GM19463 (cell line): ENCODE data around the gene PKN2.
A peak's percentile ranks its signal among the peaks of the same experiment; 100 is the strongest.
"Not testable (repeated sequence)": the region's sequence is repeated elsewhere in the genome, so short reads cannot be mapped to it uniquely, and the experiment has no call there.

Experiments
- ATAC-seq: cut with Tn5 transposase; IDR thresholded peaks from one replicate; pipeline ENCODE4 v1.9.1; 2021; ENCODE audit warnings: mild to moderate bottlenecking, moderate library complexity; ENCODE audit not compliant: unreplicated experiment

PKN2 gene

DNA sequence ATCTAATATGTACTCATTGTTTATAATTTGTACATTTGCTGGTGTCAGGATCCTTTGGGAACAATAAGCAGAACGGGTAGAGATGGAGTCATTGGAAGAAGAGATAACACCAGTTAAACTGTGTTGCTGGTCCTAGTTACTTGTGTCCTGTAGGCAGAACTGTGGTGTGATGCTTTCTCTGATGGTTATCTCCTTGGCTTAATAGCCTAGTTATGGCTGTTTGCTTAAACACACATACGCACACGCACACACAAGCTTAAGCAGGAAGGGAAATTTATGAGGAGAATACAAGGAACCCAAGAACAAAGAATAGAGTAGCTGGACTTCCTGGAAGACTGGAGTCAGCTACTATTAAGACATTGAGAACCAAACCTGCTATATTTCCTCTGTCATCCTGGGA is 5.7 kb upstream of the PKN2 start:
- ATAC-seq: no peak

DNA sequence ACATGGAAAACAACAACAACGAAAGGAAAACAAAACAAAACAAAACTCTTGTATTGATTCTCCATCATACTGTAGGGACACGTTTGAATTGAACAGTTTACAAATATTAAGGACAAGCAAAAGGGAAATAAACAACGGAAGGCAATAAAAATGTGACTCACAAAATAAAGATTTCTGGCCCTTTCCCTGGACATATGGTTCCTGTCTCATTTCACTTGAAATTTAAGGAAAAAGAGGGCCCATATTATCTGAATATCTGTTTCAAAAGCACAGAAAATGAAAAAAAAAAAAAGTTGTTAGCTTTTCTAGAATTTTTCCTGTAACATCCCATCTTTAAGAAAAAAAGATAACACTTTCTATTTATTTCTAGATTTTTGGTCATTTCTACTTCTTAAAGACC is 3.6 kb upstream of the PKN2 start:
- ATAC-seq: no peak

DNA sequence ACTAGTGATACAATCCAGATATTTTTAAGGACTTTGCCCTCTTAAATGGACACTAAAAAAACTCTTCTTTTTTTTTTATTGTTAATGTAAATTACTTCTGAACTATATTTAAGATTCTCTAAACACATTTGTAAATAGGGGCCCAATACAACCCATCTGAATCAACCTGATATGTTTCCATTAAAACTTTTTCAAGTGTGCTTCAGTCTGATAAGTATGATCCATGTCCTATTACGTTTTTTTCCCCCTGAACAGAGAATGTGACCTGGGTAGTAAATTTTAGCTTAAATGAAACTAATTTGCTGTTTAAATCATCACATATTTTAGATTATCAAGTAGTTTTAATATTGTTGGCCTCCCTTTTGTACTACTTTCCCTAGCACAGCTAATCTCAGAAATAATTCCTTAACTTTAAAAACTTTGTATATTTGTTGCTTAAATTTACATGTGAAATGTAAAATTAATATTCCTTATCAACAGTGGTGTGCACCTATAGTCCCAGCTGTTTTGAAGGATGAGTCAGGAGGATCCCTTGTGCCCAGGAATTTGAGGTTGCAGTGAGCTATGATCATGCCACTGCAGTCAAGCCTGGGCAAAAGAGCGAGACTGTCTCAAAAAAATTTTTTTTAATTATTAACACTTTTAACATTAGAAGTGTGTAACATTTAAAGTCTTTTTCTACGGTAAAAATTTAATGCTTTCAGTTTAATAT is 3.0 kb upstream of the PKN2 start:
- ATAC-seq: no peak

DNA sequence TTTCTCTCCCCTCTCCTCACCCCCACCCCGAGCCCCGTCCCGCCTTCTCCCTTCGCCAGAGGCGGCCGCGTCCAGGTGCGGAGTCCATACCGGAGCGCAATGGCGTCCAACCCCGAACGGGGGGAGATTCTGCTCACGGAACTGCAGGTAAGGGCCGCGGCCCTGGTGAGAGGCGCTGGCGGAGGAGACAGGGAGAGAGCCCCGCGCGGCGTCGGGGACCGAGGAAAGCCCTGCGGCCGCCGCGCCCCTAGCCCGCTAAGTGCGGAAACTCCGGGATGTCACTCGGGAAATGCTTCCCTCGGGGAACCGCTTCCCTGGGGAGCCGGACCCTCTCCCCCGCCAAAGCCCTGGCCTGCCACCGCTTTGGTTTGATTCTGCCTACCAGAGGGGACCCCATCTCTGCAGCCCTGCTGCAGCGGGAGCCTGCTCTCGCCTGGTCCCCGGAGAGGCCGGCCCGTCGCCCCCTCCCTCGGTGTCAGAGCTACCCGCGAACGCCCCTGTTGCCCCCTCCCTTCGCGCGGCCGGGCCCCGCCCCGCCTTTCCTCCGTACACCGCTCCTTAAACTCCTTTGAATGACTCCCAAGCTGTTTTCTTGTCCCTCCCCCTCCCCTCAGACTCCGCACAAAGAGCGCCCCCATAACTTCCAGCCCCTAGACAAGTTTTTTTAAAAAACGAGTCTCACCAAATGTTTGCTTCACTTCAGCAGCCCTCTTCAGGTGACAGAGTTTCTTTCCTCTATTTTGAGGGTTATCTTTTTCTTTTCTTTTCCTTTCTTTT is 597 bp downstream of the PKN2 start:
- peak; percentile 36 for ATAC-seq

DNA sequence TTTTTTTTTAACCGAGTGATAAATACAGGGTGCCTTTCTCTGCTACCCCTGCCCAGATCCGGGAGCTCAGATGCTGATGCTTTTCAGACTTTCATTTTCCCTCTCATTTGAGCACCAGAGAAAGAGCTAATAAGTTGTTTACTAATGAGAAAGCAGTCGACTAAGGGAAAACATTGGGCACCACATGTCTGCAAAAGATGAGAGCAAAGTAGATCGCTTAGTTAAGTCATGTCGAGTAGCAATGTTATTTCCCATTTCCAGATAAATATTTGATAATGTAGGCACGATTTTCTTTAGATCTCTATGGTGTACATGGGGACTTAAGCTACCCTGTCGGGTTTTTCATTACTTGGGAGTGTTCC is 1.2 kb downstream of the PKN2 start:
- peak; percentile 6 for ATAC-seq

DNA sequence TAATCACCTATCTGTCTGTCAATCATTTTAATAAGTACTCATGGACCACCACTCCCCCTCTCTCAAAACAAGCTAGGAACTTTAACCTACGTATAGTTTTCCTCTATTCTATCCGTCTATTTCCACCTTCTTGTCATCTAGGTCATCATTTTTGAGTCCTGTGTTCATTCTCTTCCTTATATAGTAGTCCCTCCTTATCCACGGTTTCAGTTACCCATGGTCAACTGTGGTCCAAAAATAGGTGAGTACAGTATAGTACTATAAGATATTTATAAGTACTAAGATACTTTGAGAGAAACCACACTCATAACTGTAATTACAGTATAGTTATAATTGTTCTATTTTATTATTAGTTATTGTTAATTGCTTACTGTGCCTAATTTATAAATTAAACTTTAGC is 7.5 kb downstream of the PKN2 start:
- no peak for ATAC-seq

DNA sequence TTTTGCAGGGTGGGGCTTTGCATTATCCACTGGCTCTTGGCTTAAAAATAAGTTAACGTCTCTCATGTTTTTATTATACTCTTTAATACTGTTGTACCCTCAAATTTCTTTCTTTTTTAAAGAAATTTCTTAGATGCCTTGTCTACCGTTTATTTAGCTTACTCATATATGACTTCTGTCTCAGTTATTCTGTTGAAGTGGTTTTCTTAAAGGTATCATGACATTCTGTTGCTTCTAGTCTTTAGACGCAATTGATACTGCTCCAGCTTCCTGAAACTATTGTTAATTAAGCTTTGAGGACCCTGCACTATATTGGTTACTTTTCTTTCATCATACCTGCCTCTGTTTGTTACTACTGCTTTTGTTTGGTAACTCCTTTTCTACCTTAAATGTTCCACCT is 11.7 kb downstream of the PKN2 start:
- no peak for ATAC-seq

DNA sequence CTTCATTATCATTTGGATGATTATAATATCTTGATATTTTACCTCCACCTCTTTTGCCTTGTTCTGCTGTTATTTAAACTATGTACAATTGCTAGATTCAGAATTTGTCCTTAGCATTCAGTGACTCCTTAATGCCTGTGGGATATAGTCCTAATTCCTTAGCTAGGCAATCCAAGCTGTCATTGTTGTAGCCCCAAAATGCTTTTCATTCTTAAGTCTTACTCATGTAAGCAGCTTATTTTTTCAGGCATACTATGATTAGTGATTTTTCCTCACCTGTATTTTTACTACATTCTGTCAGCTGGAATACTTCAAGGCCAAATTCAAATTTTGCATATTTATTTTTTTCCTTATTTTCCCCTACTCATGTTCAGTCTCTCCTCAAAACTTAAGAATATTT is 13.4 kb downstream of the PKN2 start:
- ATAC-seq: no peak

DNA sequence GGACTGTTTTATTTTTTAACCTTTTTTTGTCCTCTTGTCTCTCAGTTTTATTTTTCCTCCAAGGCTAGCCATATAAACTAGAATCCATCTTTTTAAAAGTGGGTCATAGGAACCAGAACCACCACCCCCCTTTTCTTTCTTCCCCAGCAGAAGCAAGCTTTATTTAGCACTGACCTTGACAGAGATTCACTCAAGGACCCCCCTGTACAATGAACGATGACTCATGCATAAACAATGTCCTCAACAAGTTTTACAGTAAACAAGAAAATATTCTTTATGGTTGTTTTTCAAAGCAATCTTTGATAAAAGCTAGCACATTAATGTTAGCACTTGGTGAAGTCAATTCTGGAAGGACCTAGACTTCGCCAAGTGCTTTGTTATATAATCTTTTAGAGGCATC is 14.1 kb downstream of the PKN2 start:
- ATAC-seq: no peak

DNA sequence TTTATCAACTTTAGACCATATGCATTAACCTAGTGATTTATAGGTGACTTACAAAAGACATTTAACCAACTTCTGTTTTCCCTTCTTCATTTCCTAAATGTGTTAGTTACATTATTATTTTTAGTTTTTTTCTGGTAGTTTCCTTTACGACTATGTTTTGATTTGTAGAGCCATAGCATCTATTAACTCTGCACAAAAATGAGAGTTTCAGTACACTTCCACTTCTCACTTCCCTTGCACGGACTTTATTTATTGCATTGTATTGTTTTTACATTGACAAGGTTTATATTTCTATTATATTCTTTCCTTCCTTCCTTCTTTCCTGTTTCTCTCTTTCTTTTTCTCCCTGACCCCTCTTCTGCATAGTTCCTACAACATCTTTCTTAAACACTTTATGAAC is 14.7 kb downstream of the PKN2 start:
- no peak for ATAC-seq

DNA sequence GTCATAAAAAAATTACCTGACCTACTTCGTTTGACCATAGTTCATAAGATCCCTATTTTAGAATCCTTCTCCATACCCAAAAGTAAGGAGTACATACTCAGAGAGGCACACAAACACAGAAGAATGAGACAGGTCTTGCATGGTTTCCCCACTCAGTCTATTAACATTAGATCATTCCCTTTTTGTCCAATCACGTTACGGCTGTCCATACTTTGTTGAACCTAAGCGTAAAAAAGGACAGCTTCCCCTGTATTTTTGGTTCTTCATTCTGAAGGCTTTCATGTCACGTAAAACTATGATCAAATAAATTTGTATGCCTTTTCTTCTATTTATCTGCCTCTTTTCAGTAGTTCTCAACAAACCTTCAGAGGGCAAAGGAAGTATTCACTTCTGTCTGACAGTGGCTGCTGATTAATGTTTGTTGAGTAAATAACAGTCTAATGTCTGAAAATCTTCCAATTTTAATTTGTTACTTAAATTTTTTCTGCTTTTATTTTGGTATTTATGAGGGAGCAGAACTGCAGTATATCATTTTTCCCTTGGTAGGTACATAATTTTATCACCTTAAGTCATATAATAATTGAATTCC is 16.4 kb downstream of the PKN2 start:
- no peak for ATAC-seq

DNA sequence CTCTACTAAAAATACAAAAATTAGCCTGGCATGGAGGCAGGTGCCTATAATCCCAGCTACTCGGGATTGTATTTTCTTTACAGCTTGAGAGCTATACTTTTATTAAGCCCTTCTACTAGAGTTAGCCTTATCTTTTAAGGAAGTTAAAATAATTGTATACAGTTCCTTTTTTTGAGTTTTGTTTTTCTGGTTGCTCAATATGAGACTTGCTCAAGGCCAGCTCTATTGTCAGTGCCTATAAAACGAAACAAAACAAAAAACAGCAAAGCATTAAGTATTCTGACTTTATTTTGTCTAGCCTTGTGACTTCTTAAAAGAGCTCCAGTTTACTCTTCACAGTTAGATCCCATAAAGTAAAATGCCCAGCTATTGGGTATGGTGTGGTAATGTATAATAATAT is 17.2 kb downstream of the PKN2 start:
- ATAC-seq: peak; percentile 67

DNA sequence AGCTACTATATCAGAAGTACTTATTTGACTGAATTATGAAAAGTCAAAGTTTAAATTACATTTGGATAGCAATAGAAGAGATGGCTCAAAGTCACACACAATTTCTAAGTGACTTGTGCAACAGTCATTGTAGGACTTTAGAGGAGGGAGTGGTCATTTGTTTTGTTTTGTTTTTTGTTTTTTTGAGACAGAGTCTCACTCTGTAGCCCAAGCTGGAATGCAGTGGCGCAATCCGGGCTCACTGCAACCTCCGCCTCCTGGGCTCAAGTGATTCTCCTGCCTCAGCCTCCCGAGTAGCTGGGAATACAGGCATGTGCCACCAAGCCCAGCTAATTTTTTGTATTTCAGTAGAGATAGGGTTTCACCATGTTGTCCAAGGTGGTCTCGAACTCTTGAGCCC is 17.7 kb downstream of the PKN2 start:
- ATAC-seq: not testable (repeated sequence)

DNA sequence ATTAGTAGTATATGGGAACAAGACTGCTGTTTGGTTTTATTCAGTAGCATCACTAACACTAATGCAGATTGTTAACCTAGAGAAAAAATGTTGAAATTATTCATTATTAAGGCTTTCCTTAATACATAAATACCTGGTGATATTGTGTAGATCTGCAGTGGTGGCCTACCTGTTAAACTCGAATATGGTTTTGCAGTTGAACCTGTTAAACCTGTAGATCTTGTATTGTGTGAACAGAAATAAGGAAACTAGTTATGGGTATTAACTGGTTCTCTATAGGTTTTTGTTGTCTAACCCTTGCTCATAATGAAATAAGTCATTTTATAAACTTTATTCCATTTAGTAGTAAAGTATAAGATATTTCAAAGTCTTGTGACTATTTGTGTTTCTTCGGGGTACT is 23.9 kb downstream of the PKN2 start:
- no peak for ATAC-seq

DNA sequence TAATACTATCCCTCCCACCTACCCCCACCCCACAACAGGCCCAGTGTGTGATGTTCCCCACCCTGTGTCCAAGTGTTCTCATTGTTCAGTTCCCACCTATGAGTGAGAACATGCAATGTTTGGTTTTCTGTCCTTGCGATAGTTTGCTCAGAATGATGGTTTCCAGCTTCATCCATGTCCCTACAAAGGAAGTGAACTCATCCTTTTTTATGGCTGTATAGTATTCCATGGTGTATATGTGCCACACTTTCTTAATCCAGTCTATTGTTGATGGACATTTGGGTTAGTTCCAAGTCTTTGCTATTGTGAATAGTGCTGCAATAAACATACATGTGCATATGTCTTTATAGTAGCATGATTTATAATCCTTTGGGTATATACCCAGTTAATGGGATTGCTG is 28.8 kb downstream of the PKN2 start:
- ATAC-seq: not testable (repeated sequence)

DNA sequence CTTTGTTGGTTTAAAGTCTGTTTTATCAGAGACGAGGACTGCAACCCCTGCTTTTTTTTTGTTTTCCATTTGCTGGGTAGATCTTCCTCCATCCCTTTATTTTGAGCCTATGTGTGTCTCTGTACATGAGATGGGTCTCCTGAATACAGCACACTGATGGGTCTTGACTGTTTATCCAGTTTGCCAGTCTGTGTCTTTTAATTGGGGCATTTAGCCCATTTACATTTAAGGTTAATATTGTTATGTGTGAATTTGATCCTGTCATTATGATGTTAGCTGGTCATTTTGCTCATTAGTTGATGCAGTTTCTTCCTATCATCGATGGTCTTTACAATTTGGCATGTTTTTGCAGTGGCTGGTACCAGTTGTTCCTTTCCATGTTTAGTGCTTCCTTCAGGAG is 32.5 kb downstream of the PKN2 start:
- not testable (repeated sequence) for ATAC-seq

DNA sequence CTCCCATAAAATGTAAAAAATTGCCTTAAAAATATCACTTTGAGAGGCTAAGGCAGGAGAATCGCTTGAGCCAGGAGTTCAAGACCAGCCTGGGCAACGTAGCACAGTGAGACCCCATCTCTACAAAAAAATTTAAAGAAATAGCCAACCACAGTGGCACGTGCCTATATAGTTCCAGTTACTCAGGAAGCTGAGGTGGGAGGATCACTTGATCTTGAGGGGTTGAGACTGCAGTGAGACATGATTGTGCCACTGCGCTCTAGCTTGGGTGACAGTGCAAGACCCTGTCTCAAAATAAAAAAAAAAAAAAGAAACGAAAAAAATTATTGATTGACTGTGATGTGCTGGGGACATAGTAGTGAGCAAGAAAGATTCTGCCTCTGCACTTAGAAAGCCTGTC is 38.4 kb downstream of the PKN2 start:
- no peak for ATAC-seq

DNA sequence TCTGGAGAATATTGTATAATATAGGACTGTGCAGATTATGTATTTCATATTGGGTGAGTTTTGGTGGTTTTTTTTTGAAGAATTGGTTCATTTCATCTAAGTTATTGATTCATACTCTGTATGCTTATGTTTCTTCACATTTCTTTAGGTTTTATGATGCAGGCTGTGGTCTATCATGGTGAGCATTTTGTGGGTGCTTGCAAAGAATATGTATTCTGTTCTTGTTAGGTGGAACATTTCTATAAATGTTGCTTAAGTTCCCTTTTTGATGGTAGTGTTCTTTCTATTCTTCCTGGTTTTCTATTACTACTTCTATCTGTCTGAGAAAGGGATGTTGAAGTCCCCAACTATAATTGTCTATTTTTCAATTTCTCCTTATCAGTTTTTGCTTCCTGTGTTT is 42.6 kb downstream of the PKN2 start:
- no peak for ATAC-seq

DNA sequence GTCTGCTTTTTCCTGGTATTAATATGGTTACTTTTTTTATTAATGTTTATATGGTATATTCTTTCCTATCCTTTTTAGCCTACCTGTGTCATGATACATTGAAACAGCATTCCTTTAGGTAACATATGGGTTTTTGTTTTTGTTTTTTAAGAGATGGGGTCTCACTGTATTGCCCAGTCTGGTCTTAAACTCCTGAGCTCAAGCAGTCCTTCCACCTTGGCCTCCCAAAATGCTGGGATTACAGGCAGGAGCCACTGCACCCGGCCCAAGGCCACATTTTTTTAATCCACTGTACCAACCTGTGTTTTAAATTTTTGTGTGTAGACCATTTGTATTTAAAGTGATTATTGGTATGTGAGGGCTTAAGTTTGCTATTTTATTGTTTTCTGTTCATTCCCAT is 43.1 kb downstream of the PKN2 start:
- ATAC-seq: no peak

DNA sequence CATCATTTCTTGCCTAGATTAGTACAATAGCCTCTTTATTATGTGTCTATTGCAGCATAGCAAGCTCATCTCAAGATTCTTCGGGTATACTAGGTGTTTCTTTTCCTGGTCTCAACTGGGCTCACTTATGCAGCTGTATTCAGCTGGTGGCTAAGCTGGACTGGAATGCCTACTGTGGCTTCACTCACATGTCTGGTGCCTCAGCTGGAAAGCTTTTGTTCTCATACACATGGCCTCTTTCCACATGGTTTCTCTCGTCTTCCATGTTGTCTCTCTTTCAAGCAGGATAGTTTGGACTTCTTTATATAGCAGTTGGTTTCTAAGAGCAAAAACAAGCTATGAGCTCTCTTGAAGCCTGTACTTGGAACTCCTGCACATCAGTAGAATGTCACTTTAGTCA is 45.2 kb downstream of the PKN2 start:
- ATAC-seq: no peak

DNA sequence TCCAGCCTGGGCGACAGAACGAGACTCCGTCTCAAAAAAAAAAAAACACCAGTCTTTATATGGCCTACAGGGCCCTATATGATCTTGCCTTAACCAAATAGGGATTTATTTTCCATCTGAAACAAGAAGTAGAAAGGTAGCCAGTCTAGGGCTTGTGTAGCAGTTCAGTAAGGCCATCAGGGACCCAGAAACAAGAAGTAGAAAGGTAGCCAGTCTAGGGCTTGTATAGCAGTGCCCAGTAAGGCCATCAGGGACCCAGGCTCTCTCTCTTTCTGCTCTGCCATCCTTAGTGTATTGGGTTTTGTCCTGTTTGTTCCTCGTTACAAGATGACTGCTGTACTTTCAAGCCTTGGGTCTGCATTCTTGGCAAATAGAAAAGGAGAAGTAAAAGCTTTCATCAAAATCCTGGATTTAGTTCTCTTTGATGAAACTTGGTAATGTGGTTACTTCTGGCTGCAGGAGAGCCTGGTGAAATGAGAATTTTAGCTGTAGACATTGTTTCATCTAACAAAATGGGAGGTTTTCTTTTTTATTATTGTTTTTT is 46.1 kb downstream of the PKN2 start:
- no peak for ATAC-seq

DNA sequence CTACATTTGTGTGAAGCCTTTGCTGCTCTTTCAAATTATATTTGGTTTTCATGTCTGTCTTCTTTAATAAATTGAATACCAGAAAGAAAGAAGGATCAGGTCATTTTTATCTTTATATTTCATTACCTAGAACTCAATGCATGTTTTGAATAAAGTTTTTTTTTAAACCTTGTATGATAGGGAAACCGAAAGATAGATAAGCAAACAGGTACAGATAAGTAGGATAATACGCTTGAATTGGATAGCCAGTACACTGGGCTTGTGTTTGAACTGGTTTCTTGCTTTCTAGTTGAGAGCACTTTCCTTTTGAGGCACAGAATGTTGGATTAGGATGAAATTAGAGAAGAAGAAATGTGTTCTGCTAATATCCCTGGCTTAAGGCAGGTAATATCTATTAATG is 46.9 kb downstream of the PKN2 start:
- no peak for ATAC-seq
